Left cardiac atrium (tissue), 4 donors: ENCODE results near the gene ATP6V1C2. TPM values are rescaled to one million over a fixed set of nuclear protein-coding genes. Genes with fewer than 3 reads are reported as not detected.
A peak's percentile ranks its signal among the peaks of the same experiment; 100 is the strongest.

ENCODE experiments used
- ATAC-seq, 2 donors: fragments of 200-7000 bp; cut with Tn5 transposase; one replicate each; pipeline ENCODE4 v1.9.1; 2020; ENCODE audit warnings: mild to moderate bottlenecking in 2 of 2, moderate library complexity in 2 of 2
- DNase-seq: peaks from one replicate; pipeline ENCODE4 v3.0.0-alpha.2; 2020
- intact Hi-C, 2 donors: fragments of 100-400 bp; cut with DNase I; formaldehyde crosslinking; loops; one replicate each; pipeline versions ENCODE4 v1.14.1 to v1.15.1; 2022 to 2023
- total RNA-seq, 2 donors: library from RNA; stranded (reverse); fragmentation: NEBNext Ultra II Directional; extraction: Animal tissue kit (Norgen Biotek cat#: 25700); gene quantifications; one replicate each; pipeline ENCODE4 v1.2.1, GENCODE V29; 2021
- donor health status: DM: no; HTN: yes; CAD: no.
- donor health status: DM: no; HTN: yes; CAD: no; lungs with severe emphysema.
- donor health status: DM: yes; HTN: yes; CAD: no.
- donor health status: Dilated cardiomyopathy.

Gene ATP6V1C2
- total RNA-seq, 2 donors from 2014 or later, result 0.18 to 0.47 TPM

- intact Hi-C loops, result no loop called here
- ATAC-seq, result no peak
- DNase-seq, result no peak
Measured at GRCh38 chr2:10826026-10826425, 104.6 kb downstream of the ATP6V1C2 start.

GRCh38 chr2:10826625-10827024, 105.2 kb downstream of the ATP6V1C2 start:
- ATAC-seq, result no peak
- intact Hi-C loops, result no loop called here

GRCh38 chr2:10828346-10828745, 106.9 kb downstream of the ATP6V1C2 start:
- intact Hi-C loops, result no loop called here
- no peak for ATAC-seq
- DNase-seq, result no peak

More at GRCh38 chr2:10826625-10827024, 105.2 kb downstream of the ATP6V1C2 start:
- DNase-seq, result no peak

- intact Hi-C loops, result no loop called here
- no peak for DNase-seq
- no peak for ATAC-seq
Measured at GRCh38 chr2:10829299-10829698, 107.9 kb downstream of the ATP6V1C2 start.

GRCh38 chr2:10830203-10830602, 108.8 kb downstream of the ATP6V1C2 start:
- ATAC-seq (no peak), DNase-seq (no peak)
- intact Hi-C loops, result no loop called here

GRCh38 chr2:10830641-10831399, 109.4 kb downstream of the ATP6V1C2 start:
- intact Hi-C loops, result no loop called here
- DNase-seq (no peak), ATAC-seq (no peak)

GRCh38 chr2:10831400-10831985, 110.1 kb downstream of the ATP6V1C2 start:
- DNase-seq, result no peak
- intact Hi-C loops, result no loop called here
- ATAC-seq, result no peak

- intact Hi-C loops, result loop anchor here (2.0 kb wide), 2 partner anchors 290 to 292 kb away; no protein-coding TSS in a partner anchor
- ATAC-seq (peak; percentile 86), DNase-seq (peak; percentile 84)
Measured at GRCh38 chr2:10832203-10832936, 110.9 kb downstream of the ATP6V1C2 start.

- DNase-seq, result no peak
- intact Hi-C loops, result loop anchor here (2.0 kb wide), 2 partner anchors 290 to 292 kb away; no protein-coding TSS in a partner anchor
- ATAC-seq, result no peak
Measured at GRCh38 chr2:10833021-10833420, 111.6 kb downstream of the ATP6V1C2 start.

- no peak for DNase-seq
- intact Hi-C loops, result no loop called here
- ATAC-seq, result no peak
Measured at GRCh38 chr2:10834068-10834655, 112.7 kb downstream of the ATP6V1C2 start.

Other genes starting within 250 kb of the ATP6V1C2 start
- 10 to 100 TPM; 13.9 to 20.0 TPM for gene NOL10, start 31.7 kb upstream of the ATP6V1C2 start, total RNA-seq
- gene PDIA6, start 91.2 kb downstream of the ATP6V1C2 start, total RNA-seq, result 100 to 1,000 TPM; 149 to 157 TPM
- under 1 TPM; 0.24 to 0.97 TPM for gene KCNF1, start 190.3 kb downstream of the ATP6V1C2 start, total RNA-seq